Adipose tissue (tissue), 3 donors: ENCODE measurements around the gene MT1A. TPM values are rescaled to one million over a fixed set of nuclear protein-coding genes. Genes with fewer than 3 reads are reported as not detected.
"Not testable (repeated sequence)": the region's sequence is repeated elsewhere in the genome, so short reads cannot be mapped to it uniquely, and the experiment has no call there.

ENCODE experiments used
- H3K27ac ChIP-seq: one replicate; pipeline ENCODE4 v1.5.1; 2013; ENCODE audit warnings: low read depth, low read length
- WGBS, 3 donors: extraction: QIAGEN DNeasy Blood & Tissue Kit; methylation state at CpG; one replicate each; pipeline ENCODE4 v1.1.7; 2013; 5-methylcytosine and 5-hydroxymethylcytosine counted together
- polyA plus RNA-seq, 3 donors: library from polyadenylated mRNA; stranded (reverse); fragments of 200-250 nt; gene quantifications; one replicate each; pipeline ENCODE4 v1.2.3, GENCODE V29; 2013
- donor health status: healthy with polysubstance abuse.
- donor health status: Bipolar disorder and iron deficiency.
- donor health status: healthy.

Gene MT1A
- polyA plus RNA-seq, 3 donors, result 259 to 2,112 (median 1,254) TPM

DNA sequence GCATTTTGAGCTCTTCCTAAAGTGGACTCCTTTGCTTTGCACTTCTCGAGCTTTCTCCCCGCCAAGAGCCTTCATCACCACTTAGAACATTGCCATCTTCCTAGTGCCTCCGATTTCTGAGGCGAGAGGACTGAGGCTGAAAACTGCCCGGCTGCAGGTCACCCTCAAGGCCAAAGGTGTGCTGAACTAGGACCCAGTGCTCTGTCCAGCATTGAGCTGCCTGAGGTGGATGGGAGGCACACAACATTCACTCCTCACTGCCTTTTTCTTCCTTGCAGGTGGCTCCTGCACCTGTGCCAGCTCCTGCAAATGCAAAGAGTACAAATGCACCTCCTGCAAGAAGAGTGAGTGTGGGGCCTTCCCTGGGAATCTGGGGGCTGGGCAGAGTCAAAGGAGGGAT, 5.4 kb downstream of the MT1A start:
- WGBS, 3 donors, result 43 to 58% (median 50%) methylated on average over 5 of the region's 5 CpGs
- H3K27ac ChIP-seq, result no peak overlapping the region

DNA sequence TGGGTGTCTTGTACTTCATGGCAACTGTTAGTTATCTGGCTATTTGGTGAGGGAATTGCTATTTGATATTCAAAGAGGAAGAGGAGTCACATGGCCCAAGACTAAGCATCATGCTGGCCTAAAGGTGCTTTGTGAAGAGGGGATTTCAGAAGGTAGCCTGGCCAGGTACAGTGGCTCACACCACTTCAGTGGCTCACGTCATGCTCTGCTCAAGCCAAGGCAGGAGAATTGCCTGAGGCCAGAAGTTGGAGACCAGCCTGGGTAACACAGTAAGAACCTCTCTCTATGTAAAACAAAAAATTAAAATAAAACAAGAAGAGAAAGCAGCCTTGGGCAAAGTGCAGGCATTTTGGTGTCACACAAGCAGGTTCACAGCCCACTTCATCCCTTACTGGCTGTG, 6.8 kb downstream of the MT1A start:
- 81 to 95% (median 90%) methylated on average over 1 of the region's 1 CpG for WGBS, 3 donors
- H3K27ac ChIP-seq, result no peak overlapping the region

DNA sequence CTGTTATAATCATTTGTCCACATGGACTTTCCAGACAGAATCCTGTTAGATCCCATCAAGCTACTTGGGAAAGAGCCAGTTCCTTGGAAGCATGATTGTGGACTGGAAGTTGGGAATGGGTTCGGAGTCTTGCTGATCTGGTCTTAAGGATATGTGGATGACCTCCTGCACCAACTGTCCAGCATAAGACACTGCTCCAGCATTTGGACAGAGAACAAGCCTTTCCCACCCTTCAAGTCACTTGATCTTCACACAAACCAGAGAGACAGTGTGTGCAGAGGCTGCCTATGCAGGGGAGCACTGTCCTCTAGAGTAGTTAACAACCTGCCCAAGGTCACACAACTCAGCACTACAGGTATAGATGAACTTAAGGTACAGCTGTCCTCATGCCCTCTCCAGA, 7.4 kb downstream of the MT1A start:
- 0% methylated on average over 1 of the region's 1 CpG for WGBS, 3 donors
- H3K27ac ChIP-seq, result no peak overlapping the region

DNA sequence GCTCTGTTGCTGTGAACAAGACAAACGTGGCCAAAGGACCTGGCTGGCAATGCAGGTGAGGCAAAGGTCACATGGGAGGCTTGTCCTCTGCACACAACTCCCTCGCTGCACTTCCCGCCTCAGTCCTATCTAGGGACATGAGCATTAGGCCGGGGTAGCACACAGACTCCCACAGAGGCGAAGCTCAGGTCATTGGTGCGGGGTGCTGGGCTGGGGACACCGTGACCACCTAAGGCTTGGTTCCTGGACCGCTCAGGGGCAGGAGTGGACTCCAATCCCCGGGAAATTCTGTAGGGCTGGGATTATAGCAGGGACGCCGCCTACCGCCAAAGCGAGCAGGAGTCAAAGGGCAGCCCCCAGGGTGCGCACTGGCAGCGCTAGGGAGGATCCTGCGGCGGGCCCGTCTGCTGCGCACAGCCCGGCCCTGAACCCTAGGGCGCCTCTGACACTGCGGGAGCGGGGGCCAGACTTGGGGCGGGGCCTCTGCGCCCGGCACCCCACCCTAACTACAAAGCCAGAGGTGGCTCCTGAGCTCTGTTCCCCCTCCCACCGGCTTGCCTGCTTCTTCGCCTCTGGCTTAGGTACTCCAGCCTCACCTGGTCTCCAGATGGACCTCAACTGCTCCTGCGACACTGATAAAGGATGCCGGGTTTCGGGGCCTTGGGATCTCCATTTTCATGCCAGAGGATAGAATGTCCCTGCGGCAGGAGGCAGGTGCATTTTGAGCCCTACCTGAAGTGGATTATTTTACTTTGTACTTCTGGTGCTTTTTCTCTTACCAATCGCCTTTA, 9.4 kb downstream of the MT1A start:
- no peak overlapping the region for H3K27ac ChIP-seq
- WGBS, 3 donors, result 36 to 48% (median 39%) methylated on average over 32 to 33 of the region's 33 CpGs

DNA sequence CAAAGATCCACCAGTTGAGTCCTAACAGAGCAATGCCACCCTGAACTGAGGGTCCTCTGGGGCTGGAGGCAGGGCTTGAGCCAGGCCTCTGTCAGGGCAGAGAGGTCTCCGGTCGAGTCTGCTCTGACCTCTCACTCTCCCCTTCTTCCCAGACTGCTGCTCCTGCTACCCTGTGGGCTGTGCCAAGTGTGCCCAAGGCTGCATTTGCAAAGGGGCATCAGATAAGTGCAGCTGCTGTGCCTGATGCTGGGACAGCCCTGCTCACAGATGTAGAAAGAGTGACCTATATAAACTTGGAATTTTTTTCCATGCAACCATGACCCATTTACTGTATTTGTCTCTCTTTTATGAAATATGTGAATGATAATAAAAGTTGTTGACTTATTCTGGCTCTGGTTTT, 10.8 kb downstream of the MT1A start:
- WGBS, 3 donors, result 86 to 100% (median 88%) methylated on average over 2 of the region's 2 CpGs
- H3K27ac ChIP-seq, result no peak overlapping the region

DNA sequence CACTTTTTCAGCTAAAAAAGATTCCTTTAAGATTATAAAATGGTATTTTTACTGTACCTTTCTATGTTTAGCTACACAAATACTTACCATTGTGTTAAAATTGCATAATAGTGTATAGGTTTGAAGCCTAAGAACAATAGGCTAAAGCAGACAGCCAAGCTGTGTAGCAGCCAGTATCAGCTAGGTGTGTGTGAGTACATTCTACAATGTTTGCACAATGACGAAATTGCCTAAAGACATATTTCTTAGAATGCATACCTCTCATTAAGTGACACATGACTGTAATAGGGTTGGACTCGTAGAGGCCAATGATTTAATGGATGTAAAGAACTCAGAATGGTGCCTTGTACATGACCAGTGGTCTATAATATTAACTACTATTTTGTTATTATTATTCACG, 11.4 kb downstream of the MT1A start:
- no peak overlapping the region for H3K27ac ChIP-seq
- WGBS, 3 donors, result 73 to 86% (median 82%) methylated on average over 3 of the region's 3 CpGs

DNA sequence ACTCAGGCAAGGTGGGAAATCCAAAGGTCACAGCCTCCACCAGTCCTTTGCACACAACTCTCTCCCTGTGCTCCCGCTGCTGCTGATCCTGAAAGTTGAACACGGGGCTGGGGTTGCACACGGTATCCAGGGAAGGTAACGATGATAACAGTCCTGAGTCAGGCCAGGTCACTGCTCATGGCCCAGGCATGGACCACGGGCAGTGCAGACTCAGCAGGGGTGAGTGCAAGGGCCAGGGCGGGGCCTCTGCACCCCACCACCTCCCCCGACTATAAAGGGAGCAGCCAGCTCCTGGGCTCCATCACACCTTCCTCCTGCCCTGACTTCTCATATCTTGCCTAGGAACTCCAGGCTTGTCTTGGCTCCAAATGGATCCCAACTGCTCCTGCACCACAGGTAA, 13.1 kb downstream of the MT1A start, which contains the start of gene MT1B:
Gene MT1B (plus strand): TSS at position 301 of the 400 bp plus-strand sequence. CDS start 68 bp downstream, at position 369.
- WGBS, 3 donors, result 70 to 83% (median 74%) methylated on average over 5 to 7 of the region's 7 CpGs
- no peak within 1 kb of the TSS for H3K27ac ChIP-seq

DNA sequence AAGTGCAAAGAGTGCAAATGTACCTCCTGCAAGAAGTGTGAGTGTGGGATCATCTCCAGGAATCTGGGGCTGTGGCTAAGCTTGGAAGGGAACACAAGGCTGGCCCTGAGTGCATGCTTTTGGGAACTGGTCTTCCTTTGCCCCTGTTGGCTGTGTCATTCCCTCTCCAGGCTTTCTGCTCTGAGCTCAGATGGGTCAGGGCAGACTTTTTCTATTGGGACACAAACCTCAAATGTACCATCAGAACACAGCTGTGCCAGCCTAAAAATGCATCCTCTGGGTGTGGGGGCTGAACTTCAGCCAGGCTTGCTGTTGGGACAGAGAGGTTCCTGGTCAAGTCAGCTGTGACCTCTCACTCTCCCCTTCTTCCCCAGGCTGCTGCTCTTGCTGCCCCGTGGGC, 14.1 kb downstream of the MT1A start:
- WGBS, 3 donors, result 50 to 59% (median 55%) methylated on average over 1 of the region's 1 CpG
- H3K27ac ChIP-seq, result no peak overlapping the region

DNA sequence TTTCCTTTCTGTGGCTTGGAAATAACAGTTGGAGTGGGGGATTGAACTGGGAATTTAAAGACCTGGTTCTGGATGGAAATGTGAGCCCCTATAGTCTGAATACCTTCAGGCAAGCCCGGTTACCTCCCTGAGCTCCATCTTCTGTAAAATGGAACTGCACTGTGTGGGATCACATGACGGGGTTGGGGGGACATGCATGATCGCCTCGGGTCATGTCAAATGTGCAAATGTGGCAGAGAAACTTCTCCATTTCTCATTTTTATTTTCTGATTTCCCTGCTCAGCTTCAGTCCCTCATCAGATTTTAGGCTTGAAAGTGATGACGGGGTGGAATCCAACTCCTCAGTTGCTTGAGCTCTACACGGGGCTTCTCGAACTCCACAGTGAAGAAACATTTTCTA, 14.8 kb downstream of the MT1A start:
- no peak overlapping the region for H3K27ac ChIP-seq
- 87 to 90% (median 89%) methylated on average over 7 of the region's 7 CpGs for WGBS, 3 donors

DNA sequence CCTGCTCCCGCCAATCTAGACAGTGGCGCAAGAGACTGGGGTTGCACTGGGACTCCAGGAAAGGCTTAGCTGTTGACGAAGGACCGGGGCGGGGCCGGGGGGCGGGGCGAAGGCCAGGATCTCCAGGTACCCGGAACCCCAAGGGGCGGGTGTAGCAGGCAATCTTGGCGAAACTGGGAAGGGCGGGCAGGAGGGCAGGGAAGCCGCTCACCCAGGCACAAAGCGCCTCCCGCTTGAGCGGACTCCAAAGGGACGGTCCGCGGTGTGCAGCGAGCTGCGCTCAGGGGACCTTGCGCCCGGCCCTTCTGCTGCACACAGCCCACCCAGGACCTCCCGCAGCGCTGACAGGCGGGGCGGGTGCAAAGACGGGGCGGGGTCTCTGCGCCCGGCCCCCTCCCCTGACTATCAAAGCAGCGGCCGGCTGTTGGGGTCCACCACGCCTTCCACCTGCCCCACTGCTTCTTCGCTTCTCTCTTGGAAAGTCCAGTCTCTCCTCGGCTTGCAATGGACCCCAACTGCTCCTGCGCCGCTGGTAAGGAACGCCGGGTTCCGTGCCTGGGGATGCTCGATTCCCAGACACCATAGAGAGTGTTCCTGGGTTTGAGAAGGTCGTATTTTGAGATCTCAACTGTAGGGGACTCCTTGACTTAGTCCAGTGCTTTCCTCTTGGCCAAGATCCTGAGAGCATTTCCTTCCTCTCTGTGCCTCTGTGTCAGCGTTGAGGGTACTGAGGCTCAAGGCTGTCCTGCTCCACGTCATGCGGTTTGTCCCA, 19.3 kb downstream of the MT1A start, which contains the start of gene MT1F:
Gene MT1F (plus strand): TSS at position 405 of the 772 bp plus-strand sequence. CDS start 100 bp downstream, at position 505.
- 0 to 2% (median 1%) methylated on average over 38 to 46 of the region's 46 CpGs for WGBS, 3 donors
- no peak within 1 kb of the TSS for H3K27ac ChIP-seq

DNA sequence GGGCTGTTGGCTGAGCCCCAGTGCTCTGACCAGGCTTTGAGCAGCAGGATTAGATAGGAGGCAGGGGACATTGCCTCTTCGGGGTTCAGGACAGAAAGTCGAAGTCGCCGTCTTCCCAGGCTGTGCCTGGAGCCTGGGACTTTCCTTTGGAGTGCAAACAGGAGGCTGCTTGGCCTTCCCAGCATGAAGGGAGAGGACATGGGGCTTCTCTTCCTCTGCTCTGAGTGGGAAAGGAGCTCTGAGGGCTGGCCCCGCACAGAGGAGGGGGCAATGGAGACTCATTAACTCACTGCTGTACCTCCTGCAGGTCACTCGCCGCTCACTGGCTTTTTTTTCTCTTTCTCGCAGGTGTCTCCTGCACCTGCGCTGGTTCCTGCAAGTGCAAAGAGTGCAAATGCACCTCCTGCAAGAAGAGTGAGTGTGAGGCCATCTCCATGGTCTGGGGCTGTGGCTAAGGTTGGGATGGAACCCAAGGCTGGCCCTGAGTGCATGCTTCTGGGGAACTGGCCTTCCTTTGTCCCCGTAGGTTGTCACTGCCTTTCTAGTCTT, 19.9 kb downstream of the MT1A start:
- no peak overlapping the region for H3K27ac ChIP-seq

DNA sequence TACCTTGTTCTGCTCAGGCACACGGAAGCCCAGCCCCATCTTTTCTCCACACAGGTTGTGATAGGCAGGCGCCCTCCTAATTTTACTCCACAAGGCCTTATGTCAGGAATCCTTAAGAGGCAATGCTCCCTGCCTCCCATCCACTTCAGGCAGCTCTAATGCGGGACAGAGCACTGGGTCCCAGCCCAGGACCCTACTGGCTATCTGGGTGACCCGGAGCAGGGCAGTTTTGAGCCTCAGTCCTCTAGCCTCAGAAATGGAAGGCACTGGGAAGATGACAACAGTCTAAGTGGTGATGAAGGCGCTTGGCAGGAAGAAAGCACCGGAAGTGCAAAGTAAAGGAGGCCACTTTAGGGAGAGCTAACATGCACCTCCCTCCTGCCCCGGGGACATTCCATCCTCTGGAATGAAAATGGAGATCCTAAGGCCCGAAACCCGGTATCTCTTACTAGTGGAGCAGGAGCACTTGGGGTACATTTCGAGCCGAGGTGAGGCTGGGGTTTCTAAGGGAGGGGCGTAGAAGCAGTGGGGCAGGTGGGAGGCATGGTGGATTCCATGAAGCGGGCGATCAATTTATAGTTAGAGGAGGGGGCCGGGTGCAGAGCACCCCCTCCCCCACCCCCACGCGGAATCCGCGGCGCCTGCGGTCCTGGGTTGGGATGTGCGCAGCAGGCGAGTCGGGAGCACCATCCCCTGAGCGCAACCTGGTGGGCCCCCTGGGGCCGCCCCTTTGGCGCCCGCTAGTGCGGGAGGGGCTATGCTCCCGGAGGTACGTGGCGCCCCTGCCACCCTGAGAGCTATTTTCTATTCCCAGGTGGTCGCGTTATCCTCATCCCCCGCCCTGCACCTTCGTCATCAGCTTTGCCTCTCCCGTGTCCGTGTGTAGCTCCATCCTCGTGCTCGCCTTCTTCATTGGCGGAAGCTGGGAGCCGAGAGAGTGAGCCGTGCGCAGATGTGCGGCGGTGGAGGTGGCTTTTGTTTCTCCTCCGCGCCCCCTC, 24.2 kb downstream of the MT1A start:
- H3K27ac ChIP-seq, result no peak overlapping the region
- WGBS, 3 donors, result 14 to 33% (median 20%) methylated on average over 40 to 48 of the region's 48 CpGs

More for the DNA sequence above, 19.9 kb downstream of the MT1A start:
- 13 to 42% (median 41%) methylated on average over 10 of the region's 10 CpGs for WGBS, 3 donors

DNA sequence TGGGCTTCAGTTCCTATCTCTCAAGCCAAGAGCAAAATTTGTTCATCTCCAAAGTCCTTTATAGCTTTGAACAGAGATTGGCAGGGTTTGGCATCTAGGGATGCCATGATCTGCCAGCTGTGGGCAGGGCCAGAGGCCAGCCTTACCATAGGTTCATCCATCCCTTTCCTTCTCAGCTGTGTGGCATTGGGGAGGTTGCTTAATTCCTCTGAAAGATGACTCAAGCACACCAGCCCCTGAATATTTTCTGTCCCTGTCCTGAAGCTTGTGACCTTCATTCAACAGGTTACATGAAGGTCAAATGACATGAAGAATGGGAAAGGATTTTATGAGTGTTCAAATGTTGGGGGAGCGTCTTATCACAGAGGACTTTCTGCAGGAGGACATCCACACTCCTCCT, 26.0 kb downstream of the MT1A start:
- WGBS, 3 donors, result 89 to 97% (median 92%) methylated on average over 1 of the region's 1 CpG
- no peak overlapping the region for H3K27ac ChIP-seq

DNA sequence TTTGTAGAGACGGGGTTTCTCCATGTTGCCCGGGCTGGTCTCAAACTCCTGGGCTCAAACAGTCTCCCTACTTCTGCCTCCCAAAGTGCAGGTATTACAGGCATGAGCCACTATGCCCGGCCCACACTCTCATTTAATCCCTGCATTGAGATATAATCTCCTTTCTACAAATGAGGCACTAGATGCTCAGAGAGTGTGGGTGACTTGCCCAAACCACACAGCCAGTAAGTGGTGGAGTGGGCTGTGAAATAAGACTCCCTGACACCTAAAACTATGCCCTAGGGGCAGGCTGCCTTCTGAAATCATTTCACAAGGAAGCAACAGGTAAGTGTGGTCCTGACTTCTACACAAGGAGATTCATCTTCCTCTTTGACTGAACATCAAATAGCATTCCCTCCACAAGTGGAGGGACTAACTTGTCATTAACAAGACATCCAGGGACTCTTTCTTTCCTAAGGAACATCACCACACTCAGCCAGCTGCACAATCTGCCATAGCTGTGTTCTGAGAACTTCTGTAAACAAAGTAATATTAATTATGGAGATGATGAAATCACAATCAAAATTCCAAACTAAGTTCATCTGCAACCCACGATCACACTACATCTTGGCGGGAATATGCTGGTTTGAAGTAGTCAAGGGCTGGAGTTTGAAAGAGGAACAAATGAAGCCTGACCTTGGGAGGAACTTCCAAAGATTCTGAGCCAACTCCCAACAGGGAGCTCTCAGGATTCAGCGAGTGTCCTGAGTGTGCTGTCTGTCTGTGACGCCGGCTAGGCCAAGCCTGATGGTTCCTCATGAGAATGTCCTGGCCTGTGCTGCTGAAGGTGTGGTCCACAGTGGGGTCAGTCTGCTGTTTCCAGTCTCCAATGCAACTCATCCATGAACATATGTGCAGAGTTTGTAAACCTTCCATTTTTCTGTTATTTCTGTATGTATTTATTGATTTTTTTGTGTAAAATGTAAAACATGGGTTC, 27.1 kb downstream of the MT1A start:
- not testable (repeated sequence) for H3K27ac ChIP-seq
- WGBS, 3 donors, result 35 to 66% (median 63%) methylated on average over 8 of the region's 8 CpGs

DNA sequence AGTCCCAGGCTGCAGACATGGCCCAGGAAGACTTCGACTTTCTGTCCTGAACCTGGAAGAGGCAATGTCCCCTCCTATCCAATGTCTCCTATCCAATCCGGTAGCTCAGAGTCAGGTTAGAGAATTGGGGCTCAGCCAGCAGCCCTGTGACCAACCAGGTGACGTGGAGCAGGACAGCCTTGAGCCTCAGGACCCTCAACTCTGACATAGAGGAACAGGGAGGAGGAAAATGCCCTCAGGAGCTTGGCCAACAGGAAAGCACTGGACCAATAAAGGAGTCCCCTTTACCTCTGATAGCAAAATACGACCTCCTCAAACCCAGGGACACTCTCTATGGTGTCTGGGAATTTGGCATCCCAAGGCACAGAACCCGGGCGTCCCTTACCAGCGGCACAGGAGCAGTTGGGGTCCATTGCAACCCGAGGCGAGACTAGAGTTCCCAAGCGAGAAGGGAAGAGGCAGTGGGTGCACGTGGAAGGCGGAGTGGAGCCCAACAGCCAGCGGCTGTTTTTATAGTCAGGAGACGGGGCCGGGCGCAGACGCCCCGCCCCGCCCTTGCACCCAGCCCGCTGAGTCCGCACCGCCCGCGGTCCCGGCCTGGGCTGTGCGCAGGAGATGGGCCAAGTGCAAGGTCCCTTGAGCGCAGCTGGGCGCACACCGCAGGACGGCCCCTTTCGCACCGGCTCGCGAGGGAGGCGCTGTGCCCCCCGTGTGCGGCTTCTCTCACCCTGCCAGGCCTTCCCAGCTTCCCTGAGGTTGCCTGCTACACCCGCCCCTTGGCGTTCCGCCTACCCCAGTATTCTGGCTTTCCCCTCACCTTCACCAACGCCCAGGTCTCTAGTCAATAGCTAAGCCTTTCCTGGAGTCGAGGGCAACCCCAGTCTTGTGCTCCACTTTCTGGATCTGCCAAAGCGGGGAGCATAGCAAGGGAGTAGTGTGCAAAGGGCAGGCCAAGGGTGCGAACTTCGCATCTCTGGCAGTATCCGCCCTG, 29.4 kb downstream of the MT1A start, which contains the start of gene MT1G:
Gene MT1G (minus strand): TSS at position 485 of the 991 bp plus-strand sequence. CDS start 72 bp downstream, at position 413.
- WGBS, 3 donors, result 10 to 14% (median 12%) methylated on average over 38 to 46 of the region's 46 CpGs

More for the DNA sequence above, 29.4 kb downstream of the MT1A start, which contains the start of gene MT1G:
- H3K27ac ChIP-seq, result no peak within 1 kb of the TSS
